HG03196 (cell line): ENCODE results near the gene KANK4.

Source experiments
- ATAC-seq: cut with Tn5 transposase; IDR thresholded peaks from one replicate; pipeline ENCODE4 v1.9.1; 2021; ENCODE audit not compliant: unreplicated experiment

The KANK4 gene

GRCh38 chr1:62318756-62319544 lies at the start of gene KANK4:
Gene KANK4 (minus strand): TSS chr1:62319434. CDS start chr1:62281564, 37,870 bp downstream.
- ATAC-seq, result no peak

GRCh38 chr1:62368989-62369388 lies 49.8 kb upstream of the KANK4 start:
- no peak for ATAC-seq

- ATAC-seq, result no peak
Observed at GRCh38 chr1:62367005-62367557, 47.8 kb upstream of the KANK4 start.

GRCh38 chr1:62364721-62365120 lies 45.5 kb upstream of the KANK4 start:
- no peak for ATAC-seq

GRCh38 chr1:62362926-62363325 lies 43.7 kb upstream of the KANK4 start:
- no peak for ATAC-seq

- no peak for ATAC-seq
Observed at GRCh38 chr1:62362061-62362917, 43.1 kb upstream of the KANK4 start.

- ATAC-seq, result no peak
Observed at GRCh38 chr1:62361431-62361830, 42.2 kb upstream of the KANK4 start.

GRCh38 chr1:62358665-62359373 lies 39.6 kb upstream of the KANK4 start:
- no peak for ATAC-seq

GRCh38 chr1:62357916-62358315 lies 38.7 kb upstream of the KANK4 start:
- ATAC-seq, result no peak

- no peak for ATAC-seq
Observed at GRCh38 chr1:62356257-62356835, 37.1 kb upstream of the KANK4 start.

GRCh38 chr1:62355095-62355494 lies 35.9 kb upstream of the KANK4 start:
- no peak for ATAC-seq

GRCh38 chr1:62353853-62354252 lies 34.6 kb upstream of the KANK4 start:
- no peak for ATAC-seq

GRCh38 chr1:62352387-62352786 lies 33.2 kb upstream of the KANK4 start:
- no peak for ATAC-seq

- ATAC-seq, result no peak
Observed at GRCh38 chr1:62349470-62350233, 30.4 kb upstream of the KANK4 start.

- ATAC-seq, result no peak
Observed at GRCh38 chr1:62346886-62347285, 27.7 kb upstream of the KANK4 start.

- ATAC-seq, result no peak
Observed at GRCh38 chr1:62343911-62344310, 24.7 kb upstream of the KANK4 start.

GRCh38 chr1:62342270-62342669 lies 23.0 kb upstream of the KANK4 start:
- no peak for ATAC-seq

GRCh38 chr1:62341615-62342014 lies 22.4 kb upstream of the KANK4 start:
- ATAC-seq, result no peak

- ATAC-seq, result no peak
Observed at GRCh38 chr1:62341089-62341488, 21.9 kb upstream of the KANK4 start.
